Natural killer cell (primary cell): ENCODE data around the gene CABP4. TPM values are rescaled to one million over a fixed set of nuclear protein-coding genes. Genes with fewer than 3 reads are reported as not detected.

Experiments
- ATAC-seq, 3 donors: fragments of 150-1000 bp in 2 of 3; fragments of 200-7000 bp in 1 of 3; cut with Tn5 transposase; 1 replicate in 1 of 3; 2 replicates in 2 of 3; pipeline ENCODE4 v1.10.0; 2021; ENCODE audit warnings: mild to moderate bottlenecking in 2 of 3, moderate library complexity in 2 of 3
- DNase-seq, 2 donors: peaks; one replicate each; pipeline versions ENCODE4 v3.0.0 to v3.0.0-alpha.2; 2013 to 2021; ENCODE audit warnings: mixed read lengths in 1 of 2
- H3K27ac ChIP-seq: one replicate; pipeline ENCODE4 v1.5.1; 2013; ENCODE audit warnings: mild to moderate bottlenecking, low read length
- H3K27me3 ChIP-seq: one replicate; pipeline ENCODE4 v1.6.1; 2013; ENCODE audit warnings: low read length; ENCODE audit not compliant: control insufficient read depth, insufficient read depth
- H3K36me3 ChIP-seq: one replicate; pipeline ENCODE4 v1.6.1; 2013; ENCODE audit warnings: low read length; ENCODE audit not compliant: control insufficient read depth, insufficient read depth
- H3K4me1 ChIP-seq: one replicate; pipeline ENCODE4 v1.6.1; 2013; ENCODE audit warnings: low read length; ENCODE audit not compliant: control insufficient read depth, insufficient read depth
- H3K4me3 ChIP-seq: one replicate; pipeline ENCODE4 v1.5.1; 2013; ENCODE audit warnings: low read length
- H3K9me3 ChIP-seq: one replicate; pipeline ENCODE4 v1.6.1; 2013; ENCODE audit warnings: low read length; ENCODE audit not compliant: control insufficient read depth, insufficient read depth
- H3K27ac Mint-ChIP-seq, 2 donors: one replicate each; pipeline ENCODE4 v1.8.0; 2022; ENCODE audit warnings: mild to moderate bottlenecking in 2 of 2, mixed read lengths in 2 of 2, moderate library complexity in 1 of 2
- H3K27me3 Mint-ChIP-seq, 2 donors: one replicate each; pipeline ENCODE4 v1.8.0; 2022; ENCODE audit warnings: low read depth in 2 of 2, mixed read lengths in 2 of 2
- H3K36me3 Mint-ChIP-seq: one replicate; pipeline ENCODE4 v1.8.0; 2022; ENCODE audit warnings: mixed read lengths
- H3K4me1 Mint-ChIP-seq, 2 donors: one replicate each; pipeline ENCODE4 v1.8.0; 2022; ENCODE audit warnings: mixed read lengths in 2 of 2
- H3K4me3 Mint-ChIP-seq: one replicate; pipeline ENCODE4 v1.8.0; 2022; ENCODE audit warnings: mild to moderate bottlenecking, moderate library complexity, mixed read lengths
- H3K9me3 Mint-ChIP-seq, 2 donors: one replicate each; pipeline ENCODE4 v1.8.0; 2022; ENCODE audit warnings: mixed read lengths in 2 of 2
- CTCF ChIP-seq: fragments of 200-600 bp; IDR thresholded peaks from one replicate; pipeline ENCODE4 v1.8.0; 2022; ENCODE audit warnings: antibody characterized with exemption
- WGBS: methylation state at CpG from one replicate; pipeline ENCODE4 v1.1.7; 2013; ENCODE audit warnings: missing lambda C conversion rate; ENCODE audit not compliant: insufficient coverage; 5-methylcytosine and 5-hydroxymethylcytosine counted together
- intact Hi-C: fragments of 100-400 bp; cut with micrococcal nuclease; formaldehyde crosslinking; loops from one replicate; pipeline ENCODE4 v1.14.2; 2022
- total RNA-seq, 4 donors: library from RNA; stranded (reverse); fragments of 120-200 nt in 1 of 4; gene quantifications; one replicate each; pipeline versions ENCODE4 v1.2.3 to v1.2.4, GENCODE V29; 2013 to 2022

The CABP4 gene
- total RNA-seq, 3 donors from 2014 or later (not counting 1 experiment from before 2014, with no cell fraction given), result 12.9 to 22.8 (median 21.3) TPM

- ATAC-seq, result peak; percentile 70 to 88 (median 78)
- Mint-ChIP-seq H3K36me3 (no peaks in the 10 kb centered on the region), H3K27ac (peak within 1 kb of the TSS; percentile 95 to 97), H3K27me3 (peaks cover 7% of the 10 kb centered on the region in 2 donors), H3K4me3 (peak within 1 kb of the TSS; percentile 83), H3K9me3 (no peaks in the 10 kb centered on the region), H3K4me1 (peaks cover 27 to 50% of the 10 kb centered on the region in 2 donors)
- peak; percentile 94 to 98 for DNase-seq
- intact Hi-C loops, result loop anchor here (1.0 to 10.0 kb wide), 4 partner anchors 106 to 241 kb away; partner anchors contain the start of genes GRK2, POLD4, PPP1CA and TBC1D10C
- H3K9me3 ChIP-seq, result no peaks in the 10 kb centered on the region
- no peak for TF ChIP-seq CTCF
- peak within 1 kb of the TSS; percentile 57 for H3K4me3 ChIP-seq
- H3K27me3 ChIP-seq, result no peaks in the 10 kb centered on the region
- peaks cover 8% of the 10 kb centered on the region for H3K36me3 ChIP-seq
- under 1% methylated on average over 57 of the region's 57 CpGs for WGBS
- peak within 1 kb of the TSS; percentile 97 for H3K27ac ChIP-seq
- H3K4me1 ChIP-seq, result peaks cover 43% of the 10 kb centered on the region
Measured at GRCh38 chr11:67507864-67508485, 52.8 kb downstream of the CABP4 start, which contains the start of gene CDK2AP2. CDK2AP2 (minus strand) TSS chr11:67508162; CDS start chr11:67508082, 80 bp downstream.

DNA sequence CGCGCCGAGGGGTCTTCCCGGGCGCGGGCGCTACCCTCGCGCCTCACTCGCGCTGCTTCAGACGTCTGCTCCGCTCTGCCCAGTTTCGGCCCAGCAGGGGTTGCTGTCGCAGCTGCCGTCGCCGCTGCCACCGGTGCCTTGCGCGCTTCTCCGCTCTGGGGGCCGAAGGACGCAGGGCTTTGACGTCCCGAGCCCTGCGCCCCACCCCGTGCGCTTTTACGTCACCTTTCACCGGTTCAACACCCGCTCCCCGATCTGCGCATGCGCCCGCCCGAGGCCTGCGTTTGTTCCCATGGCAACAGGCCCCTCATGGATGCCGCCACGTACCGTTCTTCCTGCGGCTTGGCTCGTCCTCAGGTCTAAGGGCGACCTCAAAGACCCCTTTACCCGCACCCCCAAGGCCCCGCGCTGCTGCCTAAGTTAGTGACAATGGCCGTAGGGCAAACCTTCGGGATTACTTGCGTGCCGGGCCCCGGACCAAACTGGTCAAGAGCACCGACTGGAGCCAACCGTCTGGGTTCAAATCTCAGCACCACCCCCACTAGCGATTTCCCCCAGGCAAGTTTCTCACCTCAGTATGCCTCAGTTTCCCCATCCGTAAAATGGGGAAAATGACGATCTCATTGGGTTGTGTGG lies 53.5 kb downstream of the CABP4 start:
- Histone ChIP-seq H3K4me3 (peak overlapping the region; percentile 57), H3K4me1 (peaks cover 37% of the 10 kb centered on the region), H3K9me3 (no peaks in the 10 kb centered on the region), H3K36me3 (peaks cover 8% of the 10 kb centered on the region), H3K27me3 (no peaks in the 10 kb centered on the region), H3K27ac (peak overlapping the region; percentile 97)
- Mint-ChIP-seq H3K27me3 (peaks cover 7 to 12% of the 10 kb centered on the region in 2 donors), H3K27ac (peak overlapping the region; percentile 95 to 97), H3K4me1 (peaks cover 25 to 44% of the 10 kb centered on the region in 2 donors), H3K36me3 (no peaks in the 10 kb centered on the region), H3K4me3 (peak overlapping the region; percentile 83), H3K9me3 (no peaks in the 10 kb centered on the region)
- WGBS, result under 1% methylated on average over 54 of the region's 57 CpGs
- intact Hi-C loops, result loop anchor here (1.0 to 10.0 kb wide), 4 partner anchors 106 to 241 kb away; partner anchors contain the start of genes GRK2, POLD4, PPP1CA and TBC1D10C
- ATAC-seq (peak; percentile 41 to 66 (median 49)), DNase-seq (peak; percentile 99 to 100)
- no peak for TF ChIP-seq CTCF

DNA sequence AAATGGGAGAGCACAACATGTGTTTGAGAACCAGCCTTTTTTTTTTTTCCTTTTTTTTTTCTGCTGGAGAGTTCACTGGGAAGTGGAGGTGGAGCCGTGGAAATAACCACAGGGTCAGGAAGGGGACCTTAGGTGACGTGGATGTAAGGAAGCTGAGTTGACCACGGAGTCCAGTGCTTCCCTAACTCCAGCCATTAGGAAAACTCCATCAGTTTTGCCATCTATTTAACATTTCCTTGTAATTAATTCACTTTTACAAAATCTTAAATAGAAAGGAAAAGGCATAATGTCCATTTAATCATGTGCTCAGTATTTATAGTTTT lies 54.8 kb downstream of the CABP4 start:
- DNase-seq (no peak), ATAC-seq (no peak)
- Histone ChIP-seq H3K36me3 (peaks cover 8% of the 10 kb centered on the region), H3K27me3 (no peaks in the 10 kb centered on the region), H3K4me1 (peaks cover 33% of the 10 kb centered on the region), H3K4me3 (no peak overlapping the region), H3K9me3 (no peaks in the 10 kb centered on the region), H3K27ac (no peak overlapping the region)
- H3K36me3 Mint-ChIP-seq, result no peaks in the 10 kb centered on the region
- H3K27me3 Mint-ChIP-seq, result peaks cover 14 to 24% of the 10 kb centered on the region in 2 donors
- H3K4me3 Mint-ChIP-seq, result no peak overlapping the region
- 59% methylated on average over 2 of the region's 3 CpGs for WGBS
- H3K4me1 Mint-ChIP-seq, result peaks cover 25 to 36% of the 10 kb centered on the region in 2 donors
- no peak for TF ChIP-seq CTCF
- H3K9me3 Mint-ChIP-seq, result no peaks in the 10 kb centered on the region
- peak overlapping the region; percentile 95 to 97 for H3K27ac Mint-ChIP-seq
- intact Hi-C loops, result no loop called here

Other genes with a start within 250 kb of the CABP4 start
- 100 to 1,000 TPM; 390 to 482 (median 441) TPM for gene GRK2, start 188.9 kb upstream of the CABP4 start, total RNA-seq
- gene ANKRD13D, start 166.1 kb upstream of the CABP4 start, total RNA-seq, result 100 to 1,000 TPM; 212 to 316 (median 231) TPM
- 10 to 100 TPM; 34.3 to 42.7 (median 38.1) TPM for gene SSH3, start 151.8 kb upstream of the CABP4 start, total RNA-seq
- gene POLD4, start 101.8 kb upstream of the CABP4 start, total RNA-seq, result 10 to 100 TPM; 45.8 to 63.7 (median 60.5) TPM
- 10 to 100 TPM in 2 of 3 donors, 1 to 10 TPM in 1; 9.8 to 13.4 (median 10.3) TPM for gene CLCF1, start 81.8 kb upstream of the CABP4 start, total RNA-seq
- gene RAD9A, start 63.4 kb upstream of the CABP4 start, total RNA-seq, result 10 to 100 TPM; 30.2 to 47.1 (median 37.3) TPM
- 100 to 1,000 TPM; 222 to 245 (median 233) TPM for gene PPP1CA, start 53.5 kb upstream of the CABP4 start, total RNA-seq
- 100 to 1,000 TPM; 314 to 359 (median 342) TPM for gene TBC1D10C, start 51.3 kb upstream of the CABP4 start, total RNA-seq
- gene CARNS1, start 39.7 kb upstream of the CABP4 start, total RNA-seq, result 10 to 100 TPM; 25.0 to 29.0 (median 25.0) TPM
- gene RPS6KB2, start 26.9 kb upstream of the CABP4 start, total RNA-seq, result 10 to 100 TPM; 81.0 to 89.6 (median 84.6) TPM
- 100 to 1,000 TPM; 240 to 301 (median 269) TPM for gene PTPRCAP, start 17.7 kb upstream of the CABP4 start, total RNA-seq
- 10 to 100 TPM in 2 of 3 donors, 1 to 10 TPM in 1; 9.7 to 16.2 (median 15.0) TPM for gene CORO1B, start 11.9 kb upstream of the CABP4 start, total RNA-seq
- gene GPR152, start 2.6 kb upstream of the CABP4 start, total RNA-seq, result under 1 TPM in 1 of 3 donors, not detected in 2; 0.25 TPM
- 10 to 100 TPM; 57.8 to 65.7 (median 61.2) TPM for gene TMEM134, start 13.9 kb downstream of the CABP4 start, total RNA-seq
- gene AIP, start 27.7 kb downstream of the CABP4 start, total RNA-seq, result 100 to 1,000 TPM in 1 of 3 donors, 10 to 100 TPM in 2; 93.3 to 113 (median 98.1) TPM
- 100 to 1,000 TPM in 2 of 3 donors, 10 to 100 TPM in 1; 99.9 to 135 (median 123) TPM for gene PITPNM1, start 50.0 kb downstream of the CABP4 start, total RNA-seq
- gene CDK2AP2, start 52.8 kb downstream of the CABP4 start, total RNA-seq, result 10 to 100 TPM; 57.9 to 67.7 (median 65.5) TPM
- gene CABP2, start 68.1 kb downstream of the CABP4 start, total RNA-seq, result not detected
- 100 to 1,000 TPM; 172 to 218 (median 212) TPM for gene GSTP1, start 128.5 kb downstream of the CABP4 start, total RNA-seq
- gene NDUFV1, start 151.6 kb downstream of the CABP4 start, total RNA-seq, result 100 to 1,000 TPM; 346 to 393 (median 360) TPM
- gene NUDT8, start 174.6 kb downstream of the CABP4 start, total RNA-seq, result 1 to 10 TPM; 1.7 to 5.2 (median 4.1) TPM
- not detected for gene TBX10, start 184.4 kb downstream of the CABP4 start, total RNA-seq
- 1 to 10 TPM in 1 of 3 donors, under 1 TPM in 1, not detected in 1; 0.96 to 1.1 TPM for gene ACY3, start 195.4 kb downstream of the CABP4 start, total RNA-seq
- gene ALDH3B2, start 219.3 kb downstream of the CABP4 start, total RNA-seq, result not detected